Measurements from ENCODE around the gene MRC2. TPM values are rescaled to one million over a fixed set of nuclear protein-coding genes. Genes with fewer than 3 reads are reported as not detected.

Gene MRC2
- total RNA-seq, 2 experiments from 2014 or later, result 10.5 to 11.3 TPM

- POLR2A ChIA-PET, result interaction anchor here (0.6 kb wide), 1 partner anchor 270 kb away, joined by 3 read pairs; no protein-coding TSS in a partner anchor
- ATAC-seq (no peak), DNase-seq (no peak)
- CTCF ChIA-PET, result interaction anchor here (1.0 kb wide), 1 partner anchor 15 kb away, joined by 4 read pairs; no protein-coding TSS in a partner anchor
- Mint-ChIP-seq H3K27ac (no peak overlapping the region), H3K36me3 (ENCODE audit: low read depth) (peaks cover 2% of the 10 kb centered on the region), H3K4me3 (no peak overlapping the region), H3K9me3 (ENCODE audit: low read depth) (no peaks in the 10 kb centered on the region), H3K4me1 (no peaks in the 10 kb centered on the region), H3K27me3 (no peaks in the 10 kb centered on the region)
- intact Hi-C loops (cut with DNase I, micrococcal nuclease), result no loop called here
Measured at GRCh38 chr17:62668091-62668804, 40.8 kb downstream of the MRC2 start.

GRCh38 chr17:62670202-62670821, 42.8 kb downstream of the MRC2 start:
- intact Hi-C loops (cut with DNase I, micrococcal nuclease), result no loop called here
- Mint-ChIP-seq H3K4me3 (no peak overlapping the region), H3K9me3 (ENCODE audit: low read depth) (no peaks in the 10 kb centered on the region), H3K4me1 (no peaks in the 10 kb centered on the region), H3K27me3 (no peaks in the 10 kb centered on the region), H3K36me3 (ENCODE audit: low read depth) (peaks cover 2% of the 10 kb centered on the region), H3K27ac (no peak overlapping the region)
- ChIA-PET CTCF (interaction anchor here (0.6 kb wide), 1 partner anchor 55 kb away, joined by 3 read pairs; no protein-coding TSS in a partner anchor), POLR2A (no interaction called here)
- ATAC-seq (no peak), DNase-seq (no peak)

GRCh38 chr17:62671553-62671952, 44.1 kb downstream of the MRC2 start:
- Mint-ChIP-seq H3K4me1 (no peaks in the 10 kb centered on the region), H3K9me3 (ENCODE audit: low read depth) (no peaks in the 10 kb centered on the region), H3K27me3 (no peaks in the 10 kb centered on the region), H3K4me3 (no peak overlapping the region), H3K36me3 (ENCODE audit: low read depth) (peaks cover 2% of the 10 kb centered on the region), H3K27ac (no peak overlapping the region)
- POLR2A ChIA-PET, result no interaction called here
- no peak for ATAC-seq
- CTCF ChIA-PET, result interaction anchor here (0.6 to 1.2 kb wide), 6 partner anchors 12 to 816 kb away, joined by 3 to 4 read pairs (median 3); no protein-coding TSS in a partner anchor
- DNase-seq, result no peak
- intact Hi-C loops (cut with DNase I, micrococcal nuclease), result no loop called here

GRCh38 chr17:62672957-62673356, 45.5 kb downstream of the MRC2 start:
- no peaks in the 10 kb centered on the region for H3K27me3 Mint-ChIP-seq
- no peak overlapping the region for H3K4me3 Mint-ChIP-seq
- CTCF ChIA-PET, result interaction anchor here (0.6 to 1.5 kb wide), 7 partner anchors 20 to 734 kb away, joined by 3 to 5 read pairs (median 3); no protein-coding TSS in a partner anchor
- no peaks in the 10 kb centered on the region for H3K4me1 Mint-ChIP-seq
- ATAC-seq (no peak), DNase-seq (no peak)
- no peak overlapping the region for H3K27ac Mint-ChIP-seq
- peaks cover 2% of the 10 kb centered on the region for H3K36me3 Mint-ChIP-seq (ENCODE audit: low read depth)
- POLR2A ChIA-PET, result interaction anchor here (1.0 kb wide), 1 partner anchor 19 kb away, joined by 4 read pairs; no protein-coding TSS in a partner anchor
- intact Hi-C loops (cut with DNase I, micrococcal nuclease), result loop anchor here (1.0 kb wide), 2 partner anchors 295 to 733 kb away; no protein-coding TSS in a partner anchor
- H3K9me3 Mint-ChIP-seq (ENCODE audit: low read depth), result no peaks in the 10 kb centered on the region

- Mint-ChIP-seq H3K4me1 (no peaks in the 10 kb centered on the region), H3K27ac (no peak overlapping the region), H3K9me3 (ENCODE audit: low read depth) (no peaks in the 10 kb centered on the region), H3K36me3 (ENCODE audit: low read depth) (peaks cover 2% of the 10 kb centered on the region), H3K27me3 (no peaks in the 10 kb centered on the region), H3K4me3 (no peak overlapping the region)
- intact Hi-C loops (cut with DNase I, micrococcal nuclease), result no loop called here
- DNase-seq (no peak), ATAC-seq (no peak)
- ChIA-PET POLR2A (no interaction called here), CTCF (interaction anchor here (0.8 to 1.5 kb wide), 3 partner anchors 121 to 246 kb away, joined by 3 read pairs; no protein-coding TSS in a partner anchor)
Measured at GRCh38 chr17:62673614-62674362, 46.3 kb downstream of the MRC2 start.

- Mint-ChIP-seq H3K4me3 (no peak overlapping the region), H3K27me3 (no peaks in the 10 kb centered on the region), H3K4me1 (no peaks in the 10 kb centered on the region), H3K27ac (no peak overlapping the region), H3K36me3 (ENCODE audit: low read depth) (peaks cover 2% of the 10 kb centered on the region), H3K9me3 (ENCODE audit: low read depth) (no peaks in the 10 kb centered on the region)
- POLR2A ChIA-PET, result no interaction called here
- no peak for ATAC-seq
- intact Hi-C loops (cut with DNase I, micrococcal nuclease), result no loop called here
- CTCF ChIA-PET, result no interaction called here
- no peak for DNase-seq
Measured at GRCh38 chr17:62674363-62674739, 46.9 kb downstream of the MRC2 start.

GRCh38 chr17:62674841-62675240, 47.4 kb downstream of the MRC2 start:
- DNase-seq (no peak), ATAC-seq (no peak)
- ChIA-PET POLR2A (interaction anchor here (0.5 kb wide), 1 partner anchor 17 kb away, joined by 3 read pairs; no protein-coding TSS in a partner anchor), CTCF (interaction anchor here (0.7 kb wide), 1 partner anchor 122 kb away, joined by 3 read pairs; no protein-coding TSS in a partner anchor)
- Mint-ChIP-seq H3K4me3 (no peak overlapping the region), H3K27ac (no peak overlapping the region), H3K4me1 (no peaks in the 10 kb centered on the region), H3K9me3 (ENCODE audit: low read depth) (no peaks in the 10 kb centered on the region), H3K27me3 (no peaks in the 10 kb centered on the region), H3K36me3 (ENCODE audit: low read depth) (peaks cover 2% of the 10 kb centered on the region)
- intact Hi-C loops (cut with DNase I, micrococcal nuclease), result no loop called here

GRCh38 chr17:62675260-62675659, 47.8 kb downstream of the MRC2 start:
- Mint-ChIP-seq H3K27me3 (no peaks in the 10 kb centered on the region), H3K27ac (no peak overlapping the region), H3K36me3 (ENCODE audit: low read depth) (peaks cover 2% of the 10 kb centered on the region), H3K9me3 (ENCODE audit: low read depth) (no peaks in the 10 kb centered on the region), H3K4me1 (no peaks in the 10 kb centered on the region), H3K4me3 (no peak overlapping the region)
- ATAC-seq, result no peak
- POLR2A ChIA-PET, result interaction anchor here (0.5 kb wide), 1 partner anchor 17 kb away, joined by 3 read pairs; no protein-coding TSS in a partner anchor
- intact Hi-C loops (cut with DNase I, micrococcal nuclease), result no loop called here
- CTCF ChIA-PET, result interaction anchor here (0.7 kb wide), 1 partner anchor 122 kb away, joined by 3 read pairs; no protein-coding TSS in a partner anchor
- no peak for DNase-seq

- POLR2A ChIA-PET, result no interaction called here
- CTCF ChIA-PET, result no interaction called here
- intact Hi-C loops (cut with DNase I, micrococcal nuclease), result no loop called here
- no peaks in the 10 kb centered on the region for H3K4me1 Mint-ChIP-seq
- H3K36me3 Mint-ChIP-seq (ENCODE audit: low read depth), result peaks cover 2% of the 10 kb centered on the region
- no peaks in the 10 kb centered on the region for H3K27me3 Mint-ChIP-seq
- H3K27ac Mint-ChIP-seq, result no peak overlapping the region
- DNase-seq (no peak), ATAC-seq (no peak)
- H3K4me3 Mint-ChIP-seq, result no peak overlapping the region
- no peaks in the 10 kb centered on the region for H3K9me3 Mint-ChIP-seq (ENCODE audit: low read depth)
Measured at GRCh38 chr17:62675701-62676100, 48.2 kb downstream of the MRC2 start.

GRCh38 chr17:62676231-62676943, 48.9 kb downstream of the MRC2 start:
- Mint-ChIP-seq H3K4me3 (no peak overlapping the region), H3K4me1 (no peaks in the 10 kb centered on the region), H3K36me3 (ENCODE audit: low read depth) (peaks cover 2% of the 10 kb centered on the region), H3K9me3 (ENCODE audit: low read depth) (no peaks in the 10 kb centered on the region), H3K27me3 (no peaks in the 10 kb centered on the region), H3K27ac (no peak overlapping the region)
- DNase-seq, result no peak
- ChIA-PET POLR2A (no interaction called here), CTCF (interaction anchor here (0.6 kb wide), 1 partner anchor 690 kb away, joined by 3 read pairs; no protein-coding TSS in a partner anchor)
- no peak for ATAC-seq
- intact Hi-C loops (cut with DNase I, micrococcal nuclease), result no loop called here
